ENCODE data around the gene TPP2.

Gene TPP2

DNA sequence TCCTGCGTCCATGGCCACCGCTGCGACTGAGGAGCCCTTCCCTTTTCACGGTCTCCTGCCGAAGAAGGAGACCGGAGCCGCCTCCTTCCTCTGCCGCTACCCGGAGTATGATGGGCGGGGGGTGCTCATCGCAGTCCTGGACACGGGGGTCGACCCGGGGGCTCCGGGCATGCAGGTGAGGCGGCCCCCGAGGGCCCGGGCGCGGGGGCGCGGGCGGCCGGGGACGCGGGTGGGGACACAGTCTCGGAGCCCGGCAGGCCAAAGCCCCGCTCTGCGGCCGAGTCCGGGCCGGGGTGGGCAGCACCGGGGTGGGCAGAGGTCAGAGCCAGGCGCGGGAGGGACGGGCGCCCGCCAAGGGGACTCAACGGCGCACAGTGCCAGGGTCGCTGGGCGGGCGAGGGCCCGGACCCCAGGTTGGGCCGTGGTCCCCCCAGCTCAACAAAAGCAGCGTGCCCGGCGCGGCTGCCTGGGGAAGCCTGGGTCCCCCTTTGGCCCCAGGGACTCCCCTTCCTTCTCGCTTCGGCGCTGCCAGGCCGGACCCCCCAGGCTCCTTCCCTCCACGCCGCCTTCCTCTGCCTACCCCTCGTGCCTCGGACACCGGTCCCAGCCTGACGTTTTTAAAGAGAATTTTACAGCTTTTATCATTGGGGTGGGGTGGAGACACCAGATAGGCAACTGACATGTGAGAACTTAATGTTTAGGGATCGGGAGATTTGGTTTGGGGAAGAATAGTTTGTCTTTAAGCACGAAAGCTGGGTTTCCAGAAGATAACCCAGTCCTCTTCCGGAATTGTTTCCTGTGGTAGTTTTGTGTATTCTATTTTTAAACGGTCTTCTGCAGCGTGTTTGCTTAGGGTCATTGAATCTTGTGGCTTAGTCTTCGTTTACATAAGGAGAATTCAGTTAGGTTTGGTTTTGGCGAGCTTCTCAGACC is 509 bp downstream of the TPP2 start:
- no peak for DNase-seq

DNA sequence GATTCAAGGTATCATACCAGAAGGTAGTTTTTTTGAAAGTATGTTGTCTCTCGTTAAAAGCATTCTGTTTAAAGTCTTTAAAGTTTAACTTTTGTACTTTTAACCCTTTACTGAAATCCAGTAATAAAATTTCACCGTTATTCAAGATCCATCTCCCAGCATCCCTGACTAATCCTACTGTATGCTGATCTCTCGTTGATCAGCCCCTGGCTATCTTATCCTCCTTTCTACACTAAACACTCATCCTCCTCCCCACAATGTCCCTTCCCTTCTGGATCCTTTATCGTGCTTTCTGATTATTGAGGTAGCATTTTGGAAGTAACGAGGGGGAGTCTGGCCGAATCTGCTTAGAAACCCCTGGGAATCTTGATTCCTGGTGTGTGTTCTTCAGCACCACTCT is 1.3 kb downstream of the TPP2 start:
- DNase-seq = no peak

DNA sequence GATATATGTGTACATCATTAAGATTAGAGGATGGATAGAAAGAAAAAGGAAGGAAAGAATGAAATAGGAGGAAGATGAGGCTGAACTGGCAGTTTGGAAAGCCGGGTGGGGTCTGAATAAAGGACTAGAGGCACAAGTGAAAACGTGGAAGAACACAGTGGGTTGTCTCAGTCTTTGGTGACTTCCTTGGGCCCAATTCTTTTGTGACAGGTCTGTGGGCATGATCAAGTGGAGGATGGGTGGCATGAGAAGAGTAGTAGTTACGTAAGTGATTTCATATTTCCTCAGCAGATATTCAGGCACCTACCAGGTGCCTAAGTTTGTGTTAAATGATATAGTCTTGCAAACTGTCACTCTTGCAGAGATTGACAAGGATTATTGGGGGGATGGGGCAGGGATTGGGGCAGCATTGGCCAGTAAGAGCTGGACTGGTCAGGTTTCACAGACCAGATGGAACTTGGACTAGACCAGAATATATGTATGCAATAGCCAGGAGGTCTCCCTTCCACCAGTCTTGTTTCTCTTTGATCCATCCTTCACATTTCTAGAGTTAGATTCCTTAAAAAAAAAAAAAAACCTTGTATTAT is 2.7 kb downstream of the TPP2 start:
- DNase-seq = no peak

DNA sequence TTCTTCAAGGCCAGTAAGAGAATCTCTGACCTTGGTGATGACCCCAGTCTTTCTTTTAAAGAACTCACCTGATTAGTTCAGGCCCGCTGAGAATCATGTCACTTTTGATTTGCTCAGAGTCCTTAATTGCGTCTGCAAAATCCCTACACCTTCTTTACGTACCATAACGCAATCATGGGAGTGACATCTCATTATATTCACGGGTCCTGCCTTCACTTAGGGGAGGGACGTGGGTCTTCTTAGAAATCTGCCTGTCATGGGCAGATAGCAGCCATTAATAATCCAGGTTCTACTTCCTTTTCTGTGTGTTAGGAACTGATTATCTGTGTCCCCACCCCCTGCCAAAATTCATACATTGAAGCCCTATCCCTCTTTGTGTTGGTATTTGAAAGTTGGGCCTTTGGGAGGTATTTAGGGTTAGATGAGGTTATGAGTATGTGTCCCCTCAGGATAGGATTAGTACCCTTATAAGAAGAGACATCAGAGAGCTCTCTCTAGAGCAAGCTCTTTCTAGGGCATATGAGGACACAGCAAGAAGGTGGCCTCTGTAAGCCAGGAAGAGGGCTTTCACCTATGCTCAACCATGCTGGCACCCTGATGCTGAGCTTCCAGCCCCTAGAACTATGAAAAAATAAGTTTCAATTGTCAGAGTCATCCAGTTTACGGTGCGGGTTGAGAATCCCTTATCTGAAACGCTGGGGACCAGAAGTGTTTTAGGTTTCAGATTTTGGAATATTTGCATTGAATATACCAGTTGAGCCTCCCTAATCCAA is 9.9 kb downstream of the TPP2 start:
- no peak for DNase-seq

DNA sequence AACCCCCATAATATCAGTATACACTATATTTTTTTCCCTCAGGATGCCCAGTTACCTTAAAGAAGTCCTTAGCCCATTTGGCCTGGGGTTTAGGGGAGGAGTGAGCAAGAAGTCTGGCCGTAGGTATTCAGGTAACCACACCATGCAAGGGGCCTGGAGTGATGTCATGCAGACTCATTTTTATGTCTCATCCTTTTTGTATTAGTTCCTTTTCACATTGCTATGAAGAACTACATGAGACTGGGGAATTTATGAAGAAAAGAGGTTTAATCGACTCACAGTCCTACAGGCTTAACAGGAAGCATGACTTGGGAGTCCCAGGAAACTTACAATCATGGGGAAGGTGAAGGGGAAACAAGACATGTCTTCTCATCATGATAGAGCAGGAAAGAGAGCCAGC is 12.2 kb downstream of the TPP2 start:
- DNase-seq = no peak

DNA sequence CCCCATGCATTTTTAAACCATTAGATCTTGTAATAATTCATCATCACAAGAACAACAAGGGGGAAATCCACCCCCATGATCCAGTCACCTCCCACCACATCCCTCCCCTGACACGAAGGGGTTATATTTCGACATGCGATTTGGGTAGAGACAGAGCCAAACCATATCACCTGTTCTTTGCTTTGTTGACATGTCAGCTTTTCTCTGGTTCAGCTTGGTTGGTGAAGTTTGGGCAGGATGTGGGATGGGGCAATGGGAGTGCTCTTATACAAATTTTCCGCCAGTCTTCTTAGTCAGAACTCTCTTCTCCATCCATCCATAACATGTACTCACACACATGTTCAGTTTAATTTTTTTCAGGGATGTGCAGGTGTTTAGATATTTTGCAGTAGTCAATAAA is 12.9 kb downstream of the TPP2 start:
- no peak for DNase-seq

DNA sequence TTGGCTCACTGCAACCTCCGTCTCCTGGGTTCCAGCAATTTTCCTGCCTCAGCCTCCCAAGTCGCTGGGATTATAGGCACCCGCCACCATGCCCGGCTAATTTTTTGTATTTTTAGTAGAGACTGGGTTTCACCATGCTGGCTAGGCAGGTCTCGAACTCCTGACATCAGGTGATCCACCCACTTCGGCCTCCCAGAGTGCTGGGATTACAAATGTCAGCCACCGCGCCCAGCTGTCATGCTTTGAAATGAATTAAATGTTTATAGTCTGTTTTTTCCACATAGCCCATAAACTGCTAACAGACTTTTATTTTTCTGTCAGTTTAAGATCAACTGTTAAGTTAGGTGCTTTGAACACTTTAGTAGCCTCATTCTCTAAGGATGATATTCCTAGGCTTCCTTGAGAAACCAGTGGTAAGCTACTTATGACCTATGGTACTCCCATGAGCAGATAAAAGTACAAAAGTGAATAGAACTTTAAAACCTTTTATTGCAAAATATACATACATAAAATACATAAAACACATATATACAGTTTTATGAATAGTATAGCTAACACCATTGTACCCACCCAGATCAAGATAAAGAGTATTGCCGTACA is 13.6 kb downstream of the TPP2 start:
- no peak for DNase-seq

DNA sequence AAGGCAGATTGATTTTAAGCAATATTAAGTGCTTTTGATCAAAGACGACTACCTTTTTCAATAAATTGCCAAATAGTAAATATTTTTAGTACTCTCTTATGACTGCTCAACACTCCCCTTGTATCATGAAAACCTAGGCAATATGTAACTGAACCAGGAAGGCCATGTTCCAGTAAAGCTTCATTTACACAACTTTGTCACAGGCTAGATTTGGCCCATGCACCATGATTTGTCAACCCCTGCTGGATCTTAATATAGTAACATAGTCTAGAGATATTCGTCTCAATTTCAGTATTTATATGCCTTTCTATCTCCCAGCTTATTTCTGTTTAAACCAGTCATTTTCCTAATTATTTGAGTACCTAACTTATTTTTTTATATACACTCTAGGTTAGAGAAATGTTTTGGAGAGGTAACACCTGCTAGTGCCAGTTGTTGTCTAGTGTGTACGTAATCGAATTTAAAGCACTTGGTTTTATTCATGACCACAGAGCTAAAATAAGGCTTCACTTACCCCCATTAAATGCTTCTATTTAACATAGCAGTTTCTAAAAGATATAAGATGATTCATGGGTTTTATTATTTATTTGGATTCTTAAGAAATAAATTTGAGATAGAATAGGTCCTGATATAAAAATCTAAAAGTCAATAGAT is 21.0 kb downstream of the TPP2 start:
- no peak for DNase-seq

DNA sequence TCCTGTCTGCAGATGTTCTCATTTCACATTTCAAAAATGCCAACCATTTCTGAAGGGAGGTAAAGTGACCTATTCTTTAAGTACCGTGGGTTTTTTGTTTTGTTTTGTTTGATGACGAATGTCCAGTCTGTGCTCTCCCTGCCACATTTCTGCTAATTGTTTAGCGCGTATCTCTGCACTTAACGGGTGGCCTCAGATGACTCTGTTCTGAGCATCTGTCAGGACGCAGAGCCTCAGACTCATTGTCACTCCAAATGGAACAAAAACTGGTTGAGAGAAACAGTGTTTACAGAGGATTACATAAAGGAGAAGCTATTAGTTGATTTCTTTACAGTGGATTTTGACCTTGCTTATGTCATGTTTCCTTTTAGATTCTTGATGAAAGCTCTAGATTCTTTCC is 23.7 kb downstream of the TPP2 start:
- DNase-seq = no peak

DNA sequence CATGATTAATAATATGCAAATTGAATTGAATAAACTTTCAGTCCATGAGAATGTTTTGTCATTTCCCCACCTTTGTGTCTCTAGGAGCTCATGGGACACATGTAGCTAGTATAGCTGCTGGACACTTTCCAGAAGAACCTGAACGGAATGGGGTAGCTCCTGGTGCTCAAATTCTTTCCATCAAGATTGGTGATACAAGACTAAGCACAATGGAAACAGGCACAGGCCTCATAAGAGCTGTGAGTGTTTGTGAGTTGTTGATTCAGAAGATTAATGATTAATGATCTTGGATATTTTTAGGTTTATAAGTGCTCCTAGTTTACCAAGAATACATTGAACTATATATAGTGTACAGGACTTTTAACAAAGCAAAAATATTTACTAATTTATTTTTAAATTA is 30.1 kb downstream of the TPP2 start:
- no peak for DNase-seq

DNA sequence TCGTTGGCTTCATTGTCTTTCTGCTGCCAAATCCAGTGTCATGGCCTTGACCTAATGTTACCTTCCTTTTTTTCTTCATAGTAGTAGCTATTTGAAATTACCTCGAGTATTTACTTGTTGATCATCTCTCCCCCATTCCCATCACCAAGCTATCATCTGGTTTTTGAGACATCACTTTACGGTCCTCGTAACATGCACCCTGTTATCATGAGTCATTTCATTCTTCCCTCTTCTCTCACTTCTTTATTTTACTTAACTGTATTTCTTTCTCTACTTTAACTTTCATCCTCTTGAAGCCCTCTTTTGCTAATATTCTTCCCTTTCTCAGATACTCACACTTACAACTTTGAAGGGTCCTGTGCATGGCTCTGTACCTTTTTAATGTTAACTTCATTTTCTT is 31.8 kb downstream of the TPP2 start:
- no peak for DNase-seq

DNA sequence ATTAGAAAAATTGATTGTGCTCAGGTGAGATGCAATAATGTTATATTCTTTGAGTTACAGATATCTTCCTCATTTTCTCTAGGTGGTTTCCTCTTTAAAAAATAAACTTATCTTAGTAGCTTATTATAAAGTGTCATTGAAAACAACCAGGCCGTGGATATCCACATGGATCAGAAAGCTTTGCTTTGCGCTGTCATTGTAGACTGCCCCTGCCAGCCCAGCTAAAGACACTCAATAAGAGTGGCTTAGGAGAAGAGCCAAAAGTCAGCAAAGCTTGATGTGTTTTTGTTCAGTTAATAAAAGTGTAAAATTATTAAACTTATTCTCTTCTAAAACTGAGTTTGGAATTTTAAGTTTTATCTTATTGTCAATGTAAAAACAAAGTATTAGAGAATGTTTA is 34.4 kb downstream of the TPP2 start:
- no peak for DNase-seq

DNA sequence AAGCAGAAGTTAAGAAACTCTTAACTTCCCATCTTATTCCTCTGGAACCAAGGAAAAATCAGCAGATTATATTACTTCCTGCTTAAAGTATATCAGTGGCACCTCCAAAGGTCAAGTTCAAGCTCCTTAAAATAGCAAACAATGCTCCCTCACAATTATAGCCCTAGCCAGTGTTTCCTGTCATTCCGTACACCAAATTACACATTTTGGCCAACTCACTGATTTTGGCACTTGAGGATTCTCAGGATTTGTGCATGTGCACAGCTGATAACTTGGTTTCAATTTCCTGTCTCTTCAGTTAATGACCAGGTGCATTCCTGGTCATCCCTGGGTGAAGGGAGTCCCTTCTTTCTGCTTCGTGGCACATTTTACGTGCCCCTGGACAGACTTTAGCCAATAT is 42.0 kb downstream of the TPP2 start:
- no peak for DNase-seq

DNA sequence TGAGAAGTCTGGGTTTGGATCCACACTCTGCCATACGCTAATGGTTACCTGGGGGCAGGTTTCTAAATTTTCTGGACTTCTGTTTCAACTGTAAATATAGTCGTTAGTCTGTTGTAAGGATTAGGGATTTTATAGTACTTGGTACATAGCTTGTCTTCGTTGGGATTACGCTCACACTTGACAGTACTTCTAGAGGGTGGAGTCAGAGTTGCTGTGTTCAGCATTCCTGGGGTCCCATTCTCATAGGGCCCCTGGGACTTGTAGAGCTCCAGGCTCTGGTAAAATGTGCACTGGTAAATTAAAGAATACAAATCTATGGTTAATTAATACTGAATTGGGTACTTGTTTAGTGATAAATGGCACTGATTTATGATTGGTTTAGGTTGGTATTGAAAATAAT is 45.2 kb downstream of the TPP2 start:
- no peak for DNase-seq

DNA sequence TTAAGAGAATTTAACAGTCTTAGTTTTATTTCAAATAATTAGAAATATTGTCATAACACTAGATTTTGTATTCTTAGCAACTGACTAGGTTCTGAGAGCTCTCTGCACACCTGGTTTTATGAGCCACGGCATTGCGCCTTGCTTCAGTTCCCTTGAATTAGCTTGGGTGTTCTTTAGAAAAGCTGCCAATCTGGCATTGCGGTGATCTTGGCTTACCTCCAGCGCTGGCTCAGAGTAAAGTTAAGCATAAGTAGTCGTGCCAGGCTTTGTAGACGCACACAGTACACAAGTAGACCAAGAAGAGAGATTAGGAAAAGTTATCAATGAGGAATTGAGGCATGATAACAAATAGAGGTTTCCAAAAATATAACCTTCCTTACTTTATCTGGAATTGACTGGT is 45.7 kb downstream of the TPP2 start:
- DNase-seq = no peak

DNA sequence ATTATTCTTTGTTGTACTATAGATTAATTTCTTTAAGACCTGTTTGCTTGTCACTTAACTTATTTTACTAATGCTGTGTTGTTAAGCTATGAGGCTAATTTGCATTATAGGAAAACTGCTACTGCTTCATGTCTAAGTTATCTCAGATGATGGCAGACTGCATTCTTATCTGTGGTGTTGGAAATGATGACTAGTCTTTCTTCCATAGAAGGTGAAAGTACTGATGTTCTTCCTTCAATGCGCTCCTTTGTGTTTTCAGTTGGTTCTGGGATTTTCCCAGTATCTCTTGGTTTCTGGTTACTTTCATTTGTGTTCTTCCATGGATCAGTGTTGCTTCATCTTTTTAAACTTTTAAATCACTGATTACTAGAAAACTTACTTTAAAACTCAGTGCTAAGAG is 46.9 kb downstream of the TPP2 start:
- no peak for DNase-seq

DNA sequence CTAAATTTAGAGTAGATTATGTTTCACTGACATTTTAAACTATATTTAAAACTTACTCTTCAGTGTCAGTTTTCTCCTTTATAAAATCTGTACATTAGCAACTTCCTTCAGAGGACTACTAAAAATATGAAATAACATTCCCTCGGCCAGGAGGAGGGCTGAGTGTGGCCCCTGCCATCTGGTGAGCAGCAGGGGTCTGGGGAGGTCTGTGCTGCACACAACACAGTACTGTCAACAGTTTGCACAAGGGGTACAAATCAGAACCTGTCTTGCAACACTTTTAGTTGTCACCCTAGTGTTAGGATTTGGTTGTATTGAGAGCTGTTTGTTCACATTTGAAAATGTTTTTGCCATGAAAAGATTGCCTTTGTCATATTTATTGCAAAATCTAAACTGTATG is 48.9 kb downstream of the TPP2 start:
- no peak for DNase-seq

DNA sequence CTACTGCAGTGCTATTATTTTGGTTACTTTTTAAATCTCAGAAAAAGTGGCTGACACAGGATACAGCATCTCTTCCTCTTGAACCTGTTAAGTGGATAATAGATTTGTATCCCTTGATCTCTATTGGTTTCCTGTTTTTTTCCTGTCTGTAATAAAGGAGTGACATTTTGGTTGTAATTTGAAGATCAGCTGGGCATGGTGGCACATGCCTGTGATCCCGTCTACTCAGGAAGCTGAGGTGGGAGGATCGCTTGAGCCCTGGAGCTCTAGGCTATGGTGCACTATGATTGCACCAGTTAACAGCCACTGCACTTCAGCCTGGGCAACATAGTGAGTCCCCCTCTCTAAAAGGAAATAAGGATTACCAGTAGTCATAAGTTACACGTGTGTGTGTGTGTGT is 51.3 kb downstream of the TPP2 start:
- no peak for DNase-seq

DNA sequence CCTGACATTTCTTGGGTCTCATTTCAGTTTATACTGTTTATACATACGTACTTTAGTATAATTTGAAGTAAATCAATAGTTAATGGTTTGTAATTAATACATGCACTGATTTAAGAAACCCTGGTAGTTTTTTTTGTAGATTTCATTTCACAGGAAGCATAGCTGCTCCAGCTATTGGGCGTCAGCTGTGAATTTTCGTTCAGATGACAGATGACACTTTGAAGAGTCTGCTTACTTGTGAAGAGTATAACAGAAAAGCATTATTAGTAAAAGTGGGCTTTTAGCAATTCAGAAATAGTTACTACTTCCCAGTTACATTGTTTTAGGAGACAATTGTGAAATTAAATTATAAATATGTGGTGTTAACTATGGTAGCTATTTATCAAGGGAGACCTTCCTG is 53.7 kb downstream of the TPP2 start:
- no peak for DNase-seq

DNA sequence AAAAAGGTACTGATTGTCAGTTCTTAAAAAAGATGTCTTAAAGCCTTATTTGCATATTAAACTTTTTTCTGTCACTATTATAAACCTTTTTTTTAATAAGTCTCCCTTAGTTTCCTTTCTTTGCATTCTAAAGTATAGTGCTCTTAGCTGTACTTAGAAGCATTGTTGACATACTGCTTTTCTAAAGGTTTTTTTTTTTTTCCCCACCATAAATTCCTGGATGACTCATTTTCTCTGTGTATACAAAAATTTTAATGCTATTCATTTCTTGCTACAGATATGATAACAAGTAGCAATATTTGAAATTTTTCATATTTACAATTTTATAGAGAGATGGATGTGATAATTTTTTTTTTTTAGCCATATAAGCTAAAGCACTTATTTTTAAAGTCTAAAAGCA is 54.6 kb downstream of the TPP2 start:
- DNase-seq = no peak

DNA sequence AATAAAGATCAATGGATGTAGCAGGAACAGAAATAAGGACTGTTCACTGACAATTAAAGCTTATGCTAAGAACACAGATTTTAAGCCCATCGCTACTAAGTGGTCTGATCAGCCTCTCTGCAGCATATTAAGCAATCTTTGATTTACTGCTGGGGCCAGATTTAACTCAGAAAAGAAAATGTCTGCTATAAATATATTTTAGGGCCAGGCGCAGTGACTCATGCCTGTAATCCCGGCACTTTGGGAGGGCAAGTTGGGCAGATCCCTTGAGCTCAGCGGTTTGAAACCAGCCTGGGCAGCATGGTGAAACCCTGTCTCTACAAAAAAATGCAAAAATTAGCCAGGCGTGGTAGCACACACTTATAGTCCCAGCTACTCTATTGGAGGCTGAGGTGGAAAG is 55.1 kb downstream of the TPP2 start:
- no peak for DNase-seq

DNA sequence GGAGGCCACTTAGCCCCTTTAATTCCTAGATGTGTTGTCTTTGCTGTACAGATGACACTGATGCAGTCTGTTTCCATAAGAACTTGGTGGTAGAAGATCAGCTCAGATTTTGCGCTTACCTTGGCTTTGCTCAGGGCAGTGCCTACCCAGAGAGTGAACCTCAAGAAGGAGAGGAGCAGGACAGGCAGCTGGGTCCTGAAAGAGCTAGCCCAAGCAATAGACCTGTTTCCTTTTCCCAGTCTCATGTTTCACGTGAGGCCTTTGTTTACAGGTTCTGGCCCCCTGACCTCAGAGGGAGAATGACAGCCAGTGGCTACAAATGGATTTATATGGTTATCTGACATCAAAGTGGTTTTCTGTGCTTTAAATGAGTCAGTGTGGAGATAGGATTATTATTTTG is 58.0 kb downstream of the TPP2 start:
- no peak for DNase-seq

DNA sequence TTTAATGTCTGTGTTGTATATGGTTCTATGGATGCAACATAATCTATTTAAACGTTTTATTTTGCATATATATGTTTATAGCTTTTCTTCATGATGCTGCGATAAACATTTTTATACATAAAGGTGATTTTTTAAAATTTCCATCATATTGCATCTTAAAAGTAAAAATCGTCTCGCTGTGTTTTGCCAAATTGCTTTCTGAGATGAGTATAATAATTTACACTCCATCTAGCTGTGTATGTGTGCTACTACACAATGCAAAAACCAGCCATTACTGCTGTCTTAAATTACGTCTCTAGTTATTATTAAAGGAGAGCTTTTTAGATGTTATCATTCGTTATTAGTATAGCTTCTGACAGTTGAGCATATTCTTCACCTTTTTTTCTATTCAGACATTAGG is 60.8 kb downstream of the TPP2 start:
- DNase-seq = no peak
